Right renal pelvis (tissue), 4 donors: Measurements from ENCODE around the gene PRKAG1. TPM values are rescaled to one million over a fixed set of nuclear protein-coding genes. Genes with fewer than 3 reads are reported as not detected.

Experiments used
- polyA plus RNA-seq, 4 donors: library from polyadenylated mRNA; unstranded; fragments of 120-200 nt; gene quantifications; one replicate each; pipeline ENCODE4 v1.2.1, GENCODE V29; 2013; ENCODE audit not compliant: insufficient read length in 4 of 4

The PRKAG1 gene
- polyA plus RNA-seq, 4 donors: 74.6 to 83.1 (median 80.5) TPM

Other genes starting within 250 kb of the PRKAG1 start
- gene ADCY6, start 229.7 kb downstream of the PRKAG1 start, polyA plus RNA-seq: 10 to 100 TPM; 82.0 to 98.3 (median 84.1) TPM
- 10 to 100 TPM; 47.6 to 55.1 (median 50.7) TPM for gene CACNB3, start 200.3 kb downstream of the PRKAG1 start, polyA plus RNA-seq
- gene DDX23, start 166.6 kb downstream of the PRKAG1 start, polyA plus RNA-seq: 100 to 1,000 TPM in 1 of 4 donors, 10 to 100 TPM in 3; 89.1 to 104 (median 96.5) TPM
- gene RND1, start 152.9 kb downstream of the PRKAG1 start, polyA plus RNA-seq: 1 to 10 TPM; 2.6 to 4.2 (median 3.6) TPM
- 10 to 100 TPM in 3 of 4 donors, 1 to 10 TPM in 1; 9.0 to 15.3 (median 12.9) TPM for gene FKBP11, start 93.3 kb downstream of the PRKAG1 start, polyA plus RNA-seq
- 100 to 1,000 TPM; 133 to 150 (median 145) TPM for gene ARF3, start 61.3 kb downstream of the PRKAG1 start, polyA plus RNA-seq
- gene WNT10B, start 47.0 kb downstream of the PRKAG1 start, polyA plus RNA-seq: under 1 TPM; 0.08 to 0.34 (median 0.26) TPM
- not detected for gene WNT1, start 40.5 kb downstream of the PRKAG1 start, polyA plus RNA-seq
- 100 to 1,000 TPM in 1 of 4 donors, 10 to 100 TPM in 3; 85.8 to 111 (median 89.4) TPM for gene DDN, start 19.4 kb downstream of the PRKAG1 start, polyA plus RNA-seq
- 10 to 100 TPM; 40.2 to 51.0 (median 47.6) TPM for gene KMT2D, start 42.0 kb upstream of the PRKAG1 start, polyA plus RNA-seq
- gene RHEBL1, start 51.2 kb upstream of the PRKAG1 start, polyA plus RNA-seq: 1 to 10 TPM; 1.5 to 2.1 (median 1.7) TPM
- 1 to 10 TPM in 1 of 4 donors, under 1 TPM in 3; 0.37 to 1.0 (median 0.42) TPM for gene DHH, start 76.0 kb upstream of the PRKAG1 start, polyA plus RNA-seq
- gene LMBR1L, start 92.1 kb upstream of the PRKAG1 start, polyA plus RNA-seq: 10 to 100 TPM; 59.5 to 66.8 (median 63.4) TPM
- 1,000 to 10,000 TPM in 3 of 4 donors, 100 to 1,000 TPM in 1; 990 to 1,172 (median 1,105) TPM for gene TUBA1B, start 112.6 kb upstream of the PRKAG1 start, polyA plus RNA-seq
- gene TUBA1A, start 170.3 kb upstream of the PRKAG1 start, polyA plus RNA-seq: 100 to 1,000 TPM; 391 to 487 (median 465) TPM
- gene TUBA1C, start 246.3 kb upstream of the PRKAG1 start, polyA plus RNA-seq: 100 to 1,000 TPM; 125 to 166 (median 139) TPM